ENCODE results near the gene CLSTN1. TPM values are rescaled to one million over a fixed set of nuclear protein-coding genes. Genes with fewer than 3 reads are reported as not detected.

Gene CLSTN1
- total and polyA plus RNA-seq, 2 experiments from 2014 or later, result 70.9 to 81.5 TPM

- H3K36me3 ChIP-seq, result peaks cover 59% of the 10 kb centered on the region
- no peaks in the 10 kb centered on the region for H3K4me1 ChIP-seq (ENCODE audit: low read depth)
- no peaks in the 10 kb centered on the region for H3K27me3 ChIP-seq
- no peak for TF ChIP-seq CTCF (IDR thresholded peaks at IDR 0.05; ENCODE audit: low read depth, low read length)
- no peaks in the 10 kb centered on the region for H3K9me3 ChIP-seq (ENCODE audit: low read depth)
- H3K4me3 ChIP-seq, result no peak overlapping the region
- no peak overlapping the region for H3K27ac ChIP-seq
- no peak for DNase-seq (ENCODE audit: low read depth in 1 of 2, low spot score in 1 of 2)
Measured at GRCh38 chr1:9737057-9737456, 86.7 kb downstream of the CLSTN1 start.

- no peak for TF ChIP-seq CTCF (IDR thresholded peaks at IDR 0.05; ENCODE audit: low read depth, low read length)
- Histone ChIP-seq H3K27ac (no peak overlapping the region), H3K36me3 (peaks cover 60% of the 10 kb centered on the region)
Measured at GRCh38 chr1:9736241-9736640, 87.5 kb downstream of the CLSTN1 start.

GRCh38 chr1:9735800-9736199 is 88.0 kb downstream of the CLSTN1 start:
- TF ChIP-seq CTCF (IDR thresholded peaks at IDR 0.05; ENCODE audit: low read depth, low read length), result no peak
- H3K9me3 ChIP-seq (ENCODE audit: low read depth), result no peaks in the 10 kb centered on the region
- H3K4me3 ChIP-seq, result no peak overlapping the region
- no peak for DNase-seq (ENCODE audit: low read depth in 1 of 2, low spot score in 1 of 2)
- H3K36me3 ChIP-seq, result peaks cover 64% of the 10 kb centered on the region
- no peak overlapping the region for H3K27ac ChIP-seq
- H3K27me3 ChIP-seq, result no peaks in the 10 kb centered on the region
- no peaks in the 10 kb centered on the region for H3K4me1 ChIP-seq (ENCODE audit: low read depth)

More at GRCh38 chr1:9736241-9736640, 87.5 kb downstream of the CLSTN1 start:
- Histone ChIP-seq H3K9me3 (ENCODE audit: low read depth) (no peaks in the 10 kb centered on the region), H3K4me1 (ENCODE audit: low read depth) (no peaks in the 10 kb centered on the region), H3K4me3 (no peak overlapping the region), H3K27me3 (no peaks in the 10 kb centered on the region)
- DNase-seq (ENCODE audit: low read depth in 1 of 2, low spot score in 1 of 2), result no peak

- no peak overlapping the region for H3K27ac ChIP-seq
- no peak for DNase-seq (ENCODE audit: low read depth in 1 of 2, low spot score in 1 of 2)
- H3K4me1 ChIP-seq (ENCODE audit: low read depth), result no peaks in the 10 kb centered on the region
- H3K36me3 ChIP-seq, result peaks cover 74% of the 10 kb centered on the region
- H3K27me3 ChIP-seq, result no peaks in the 10 kb centered on the region
- no peak for TF ChIP-seq CTCF (IDR thresholded peaks at IDR 0.05; ENCODE audit: low read depth, low read length)
- no peak overlapping the region for H3K4me3 ChIP-seq
- H3K9me3 ChIP-seq (ENCODE audit: low read depth), result no peaks in the 10 kb centered on the region
Measured at GRCh38 chr1:9733160-9733789, 90.5 kb downstream of the CLSTN1 start.

GRCh38 chr1:9732123-9732971 is 91.4 kb downstream of the CLSTN1 start:
- no peak for DNase-seq (ENCODE audit: low read depth in 1 of 2, low spot score in 1 of 2)
- H3K9me3 ChIP-seq (ENCODE audit: low read depth), result no peaks in the 10 kb centered on the region
- H3K27me3 ChIP-seq, result no peaks in the 10 kb centered on the region
- TF ChIP-seq CTCF (IDR thresholded peaks at IDR 0.05; ENCODE audit: low read depth, low read length), result no peak
- H3K36me3 ChIP-seq, result peaks cover 67% of the 10 kb centered on the region
- no peaks in the 10 kb centered on the region for H3K4me1 ChIP-seq (ENCODE audit: low read depth)
- H3K4me3 ChIP-seq, result no peak overlapping the region
- H3K27ac ChIP-seq, result no peak overlapping the region

All from cardiac muscle cell (in vitro differentiated cells and primary cell).